Activated CD4-positive, alpha-beta T cell treated with anti-CD3 and anti-CD28 coated beads, Interleukin-2, Interleukin-4, amounts not matched to agents 100 ng/mL and 50 ng/mL, durations not matched to agents 16 hours and 8 hours (primary cell): ENCODE data around the gene PRMT2.

Experiments used
- DNase-seq: peaks from one replicate; pipeline ENCODE4 v3.0.0-alpha.2; 2020; ENCODE audit warnings: low spot score

The PRMT2 gene

GRCh38 chr21:46643379-46644177 lies 8.1 kb downstream of the PRMT2 start:
- no peak for DNase-seq

GRCh38 chr21:46645840-46646239 lies 10.4 kb downstream of the PRMT2 start:
- no peak for DNase-seq

GRCh38 chr21:46646541-46647154 lies 11.2 kb downstream of the PRMT2 start:
- no peak for DNase-seq

GRCh38 chr21:46648539-46648938 lies 13.1 kb downstream of the PRMT2 start:
- DNase-seq: no peak

- no peak for DNase-seq
These were observed 13.9 kb downstream of the PRMT2 start for GRCh38 chr21:46649356-46649755.

- no peak for DNase-seq
These were observed 15.1 kb downstream of the PRMT2 start for GRCh38 chr21:46650476-46651098.

GRCh38 chr21:46651121-46651520 lies 15.6 kb downstream of the PRMT2 start:
- DNase-seq: no peak

GRCh38 chr21:46655230-46655629 lies 19.8 kb downstream of the PRMT2 start:
- DNase-seq: no peak

- DNase-seq: no peak
These were observed 21.3 kb downstream of the PRMT2 start for GRCh38 chr21:46656820-46657219.

GRCh38 chr21:46660505-46660904 lies 25.0 kb downstream of the PRMT2 start:
- DNase-seq: no peak

- DNase-seq: peak; percentile 38
These were observed 25.7 kb downstream of the PRMT2 start for GRCh38 chr21:46661211-46661625.

GRCh38 chr21:46661642-46662366 lies 26.3 kb downstream of the PRMT2 start:
- no peak for DNase-seq

- DNase-seq: no peak
These were observed 26.8 kb downstream of the PRMT2 start for GRCh38 chr21:46662367-46662654.

- no peak for DNase-seq
These were observed 27.5 kb downstream of the PRMT2 start for GRCh38 chr21:46662765-46663500.

- DNase-seq: no peak
These were observed 28.3 kb downstream of the PRMT2 start for GRCh38 chr21:46663754-46664153.

- no peak for DNase-seq
These were observed 29.0 kb downstream of the PRMT2 start for GRCh38 chr21:46664316-46664995.

GRCh38 chr21:46665566-46665965 lies 30.1 kb downstream of the PRMT2 start:
- no peak for DNase-seq

- no peak for DNase-seq
These were observed 31.7 kb downstream of the PRMT2 start for GRCh38 chr21:46666941-46667740.

- DNase-seq: no peak
These were observed 32.4 kb downstream of the PRMT2 start for GRCh38 chr21:46667741-46668380.

- DNase-seq: no peak
These were observed 32.9 kb downstream of the PRMT2 start for GRCh38 chr21:46668381-46668780.
